Activated CD8-positive, alpha-beta T cell treated with anti-CD3 and anti-CD28 coated beads for 36 hours (primary cell): Measurements from ENCODE around the gene RNU6-1. TPM values are rescaled to one million over a fixed set of nuclear protein-coding genes. Genes with fewer than 3 reads are reported as not detected.

Source experiments
- ATAC-seq: fragments of 200-7000 bp; cut with Tn5 transposase; one replicate; pipeline ENCODE4 v1.10.0; 2021; ENCODE audit warnings: mild to moderate bottlenecking, moderate library complexity
- CTCF ChIA-PET: fragments of 350-600 bp; sonication (Branson Sonifier 250); formaldehyde crosslinking; loops from one replicate; lab custom pipeline; 2021; ENCODE audit warnings: antibody characterized with exemption; lab: Charles Lee
- POLR2A ChIA-PET: fragments of 350-600 bp; sonication (Branson Sonifier 250); formaldehyde crosslinking; loops from one replicate; lab custom pipeline; 2021; ENCODE audit warnings: antibody characterized with exemption; lab: Charles Lee
- DNase-seq: peaks from one replicate; pipeline ENCODE4 v3.0.0-alpha.2; 2020
- H3K27ac Mint-ChIP-seq: one replicate; pipeline ENCODE4 v1.8.0; 2021; ENCODE audit warnings: mild to moderate bottlenecking, mixed read lengths
- H3K27me3 Mint-ChIP-seq: one replicate; pipeline ENCODE4 v1.8.0; 2021; ENCODE audit warnings: mixed read lengths
- H3K36me3 Mint-ChIP-seq: one replicate; pipeline ENCODE4 v1.8.0; 2021; ENCODE audit warnings: low read depth, mixed read lengths
- H3K4me1 Mint-ChIP-seq: one replicate; pipeline ENCODE4 v1.8.0; 2021; ENCODE audit warnings: low read depth, mixed read lengths
- H3K4me3 Mint-ChIP-seq: one replicate; pipeline ENCODE4 v1.8.0; 2021; ENCODE audit warnings: mild to moderate bottlenecking, moderate library complexity, mixed read lengths
- H3K9me3 Mint-ChIP-seq: one replicate; pipeline ENCODE4 v1.8.0; 2021; ENCODE audit warnings: mixed read lengths
- intact Hi-C: fragments of 100-400 bp; cut with micrococcal nuclease; formaldehyde crosslinking; loops from one replicate; pipeline ENCODE4 v1.10.0; 2022
- total RNA-seq, 2 experiments: library from RNA; stranded (reverse); gene quantifications; one replicate each; pipeline ENCODE4 v1.2.3, GENCODE V29; 2021
- TF ChIP-seq, protein P1 (sequence below): fragments of 200-600 bp; IDR thresholded peaks from one replicate; pipeline ENCODE4 v1.8.0; 2022; ENCODE audit warnings: antibody characterized with exemption, mild to moderate bottlenecking

The RNU6-1 gene
- total RNA-seq, 2 experiments from 2014 or later, result not detected

DNA sequence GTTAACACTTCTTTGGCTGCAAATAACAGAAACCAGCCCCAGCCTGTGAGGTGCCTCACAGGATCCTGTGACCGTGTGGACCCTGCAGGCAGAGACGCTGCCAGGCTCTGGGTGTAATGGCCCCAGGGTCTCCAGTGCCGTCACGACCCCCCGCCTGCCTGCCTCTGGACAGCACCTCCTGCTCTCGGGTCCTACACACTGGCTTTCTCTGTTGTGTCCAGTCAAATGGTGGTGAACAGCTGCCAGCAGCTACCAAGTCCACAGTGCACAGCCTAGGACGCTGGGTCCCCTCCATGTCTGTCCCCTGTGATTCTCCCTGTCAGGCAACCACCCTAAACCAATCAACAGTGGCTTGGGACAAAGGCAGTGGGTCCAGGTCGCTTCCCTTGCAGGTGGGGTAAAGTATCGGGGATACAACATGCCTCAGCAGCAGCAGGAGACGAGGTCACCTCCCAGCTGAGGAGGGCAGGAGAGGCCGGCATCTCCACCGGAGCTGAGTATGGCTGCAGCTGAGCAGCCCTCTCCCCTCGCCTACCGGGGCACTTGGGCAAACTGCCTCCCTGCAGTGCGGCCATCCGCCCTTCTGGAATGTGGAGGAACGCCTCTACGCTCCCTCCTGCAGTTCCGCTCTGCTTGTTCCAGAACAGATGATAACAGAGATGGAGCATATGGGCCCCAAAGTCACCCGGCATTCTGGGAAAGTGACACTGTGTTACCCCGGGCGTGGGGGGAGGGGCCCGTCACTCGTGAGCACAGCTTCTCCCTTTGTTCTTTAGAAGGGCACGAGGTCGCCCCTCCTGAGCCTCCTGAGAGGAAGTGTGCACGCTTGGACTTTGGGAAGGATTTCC is 35.6 kb downstream of the RNU6-1 start:
- Mint-ChIP-seq H3K27me3 (no peaks in the 10 kb centered on the region), H3K4me3 (no peak overlapping the region), H3K36me3 (no peaks in the 10 kb centered on the region), H3K9me3 (no peaks in the 10 kb centered on the region), H3K4me1 (no peaks in the 10 kb centered on the region), H3K27ac (no peak overlapping the region)
- CTCF ChIA-PET, result interaction anchor here (0.6 kb wide), 1 partner anchor 10 kb away, joined by 3 read pairs; no protein-coding TSS in a partner anchor
- DNase-seq (no peak), ATAC-seq (no peak)
- POLR2A ChIA-PET, result interaction anchor here (1.1 kb wide), 1 partner anchor 10 kb away, joined by 3 read pairs; no protein-coding TSS in a partner anchor
- intact Hi-C loops, result no loop called here
- TF ChIP-seq, protein P1, sequence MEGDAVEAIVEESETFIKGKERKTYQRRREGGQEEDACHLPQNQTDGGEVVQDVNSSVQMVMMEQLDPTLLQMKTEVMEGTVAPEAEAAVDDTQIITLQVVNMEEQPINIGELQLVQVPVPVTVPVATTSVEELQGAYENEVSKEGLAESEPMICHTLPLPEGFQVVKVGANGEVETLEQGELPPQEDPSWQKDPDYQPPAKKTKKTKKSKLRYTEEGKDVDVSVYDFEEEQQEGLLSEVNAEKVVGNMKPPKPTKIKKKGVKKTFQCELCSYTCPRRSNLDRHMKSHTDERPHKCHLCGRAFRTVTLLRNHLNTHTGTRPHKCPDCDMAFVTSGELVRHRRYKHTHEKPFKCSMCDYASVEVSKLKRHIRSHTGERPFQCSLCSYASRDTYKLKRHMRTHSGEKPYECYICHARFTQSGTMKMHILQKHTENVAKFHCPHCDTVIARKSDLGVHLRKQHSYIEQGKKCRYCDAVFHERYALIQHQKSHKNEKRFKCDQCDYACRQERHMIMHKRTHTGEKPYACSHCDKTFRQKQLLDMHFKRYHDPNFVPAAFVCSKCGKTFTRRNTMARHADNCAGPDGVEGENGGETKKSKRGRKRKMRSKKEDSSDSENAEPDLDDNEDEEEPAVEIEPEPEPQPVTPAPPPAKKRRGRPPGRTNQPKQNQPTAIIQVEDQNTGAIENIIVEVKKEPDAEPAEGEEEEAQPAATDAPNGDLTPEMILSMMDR, result no peak

DNA sequence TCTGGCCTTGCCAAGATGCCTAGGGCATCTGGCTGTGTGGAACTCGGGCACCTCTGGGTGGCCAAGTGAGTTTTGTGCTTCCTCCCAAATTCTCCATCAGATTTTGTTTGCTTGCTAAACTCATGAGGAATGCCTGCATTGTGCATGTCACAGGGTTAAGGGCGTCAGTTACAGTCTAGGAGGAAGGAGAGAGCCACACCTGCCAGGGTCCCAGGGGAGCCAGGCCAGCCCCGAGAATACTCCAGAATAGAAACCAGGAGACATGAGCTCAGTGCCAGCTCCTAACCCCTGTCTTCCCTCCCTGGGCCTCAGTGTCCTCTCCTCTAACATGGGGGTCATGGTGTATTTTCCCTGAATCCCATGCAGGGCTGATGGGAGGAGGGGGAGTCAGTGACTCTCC is 36.5 kb downstream of the RNU6-1 start:
- CTCF ChIA-PET, result interaction anchor here (0.6 kb wide), 1 partner anchor 11 kb away, joined by 3 read pairs; no protein-coding TSS in a partner anchor
- no peaks in the 10 kb centered on the region for H3K36me3 Mint-ChIP-seq
- ATAC-seq, result no peak

DNA sequence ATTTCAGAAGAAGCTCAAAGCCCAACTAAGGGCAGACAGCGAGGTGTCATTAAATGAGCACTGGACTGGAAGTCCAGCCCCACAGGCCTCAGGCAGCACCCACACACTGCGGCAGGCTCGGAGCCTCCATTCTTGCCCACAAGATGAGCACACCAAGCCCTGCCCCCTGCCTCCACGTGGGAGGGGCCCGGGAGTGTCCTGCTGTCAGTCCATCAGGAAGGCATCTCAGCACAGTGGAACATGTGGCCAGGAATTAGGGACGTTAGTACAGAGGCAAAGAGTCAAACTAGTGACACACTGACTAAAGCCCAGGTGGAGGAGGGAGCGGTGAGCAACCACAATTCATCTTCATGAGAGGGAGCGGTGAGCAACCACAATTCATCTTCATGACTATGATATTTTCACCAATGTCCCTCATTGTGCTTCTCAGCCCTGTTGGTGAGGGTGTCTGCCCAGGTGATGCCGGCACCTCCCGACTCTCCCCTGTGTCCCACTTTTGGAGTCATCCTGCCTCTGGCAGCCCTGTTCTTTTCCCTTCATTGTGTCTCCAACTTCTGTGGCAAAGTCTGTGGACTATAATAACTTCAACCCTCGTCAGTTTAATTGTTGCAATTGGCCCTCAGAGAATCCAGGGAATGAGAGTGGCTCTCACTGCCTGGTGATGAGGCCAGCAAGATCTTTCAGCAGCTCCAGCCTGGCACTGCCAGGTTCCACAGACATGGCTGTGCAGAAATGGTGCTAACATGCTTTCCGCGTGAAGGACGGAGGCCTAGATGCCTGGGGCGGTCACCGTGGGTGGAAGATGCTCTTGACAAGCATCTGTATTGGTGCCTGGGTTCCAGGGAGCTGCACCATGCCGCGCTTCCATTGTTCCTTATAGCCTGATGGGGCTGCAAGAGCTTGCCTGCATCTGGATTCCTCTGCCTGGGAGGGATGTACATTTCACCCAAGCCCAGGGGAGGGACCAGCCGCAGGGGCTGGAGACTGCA is 37.6 kb downstream of the RNU6-1 start:
- TF ChIP-seq, protein P1, result no peak
- DNase-seq (no peak), ATAC-seq (no peak)
- Mint-ChIP-seq H3K36me3 (no peaks in the 10 kb centered on the region), H3K4me1 (no peaks in the 10 kb centered on the region), H3K27me3 (no peaks in the 10 kb centered on the region), H3K9me3 (no peaks in the 10 kb centered on the region), H3K27ac (no peak overlapping the region), H3K4me3 (no peak overlapping the region)
- intact Hi-C loops, result no loop called here
- CTCF ChIA-PET, result no interaction called here
- POLR2A ChIA-PET, result no interaction called here

More for the DNA sequence above, 36.5 kb downstream of the RNU6-1 start:
- no peak overlapping the region for H3K4me3 Mint-ChIP-seq
- no peak for DNase-seq
- no peaks in the 10 kb centered on the region for H3K27me3 Mint-ChIP-seq
- POLR2A ChIA-PET, result no interaction called here
- intact Hi-C loops, result no loop called here
- H3K27ac Mint-ChIP-seq, result no peak overlapping the region
- no peaks in the 10 kb centered on the region for H3K4me1 Mint-ChIP-seq
- H3K9me3 Mint-ChIP-seq, result no peaks in the 10 kb centered on the region
- TF ChIP-seq, protein P1, result no peak

DNA sequence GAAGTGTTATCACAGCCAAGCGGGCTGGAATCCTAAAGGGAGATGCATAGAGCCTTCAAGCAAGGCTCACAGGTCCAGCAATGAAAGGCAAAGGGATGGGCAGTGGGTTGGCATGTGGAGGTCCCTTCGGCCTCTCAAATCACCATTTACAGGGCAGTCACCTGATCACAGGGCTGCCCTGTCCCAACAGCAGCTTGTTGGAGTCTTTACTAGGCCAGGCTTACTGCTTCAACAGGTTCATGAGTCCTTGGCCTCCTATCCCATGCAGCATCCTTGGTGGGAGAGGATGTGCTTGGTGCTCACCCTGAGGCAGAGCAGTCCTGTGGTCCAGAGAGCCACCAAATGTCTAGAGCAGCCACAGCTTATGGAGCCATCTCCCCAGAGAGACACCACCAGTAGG is 38.7 kb downstream of the RNU6-1 start:
- no peaks in the 10 kb centered on the region for H3K27me3 Mint-ChIP-seq
- ChIA-PET CTCF (no interaction called here), POLR2A (no interaction called here)
- no peak overlapping the region for H3K27ac Mint-ChIP-seq
- peaks cover 2% of the 10 kb centered on the region for H3K36me3 Mint-ChIP-seq
- no peak for DNase-seq
- TF ChIP-seq, protein P1, result no peak
- intact Hi-C loops, result no loop called here
- H3K9me3 Mint-ChIP-seq, result peaks cover under 1% of the 10 kb centered on the region
- ATAC-seq, result no peak
- H3K4me1 Mint-ChIP-seq, result no peaks in the 10 kb centered on the region
- no peak overlapping the region for H3K4me3 Mint-ChIP-seq
